K562 (cell line): ENCODE measurements around the gene C1R. TPM values are rescaled to one million over a fixed set of nuclear protein-coding genes. Genes with fewer than 3 reads are reported as not detected.

Experiments
- CUX1 ChIP-seq: fragments of 200-800 bp; sonication (Bioruptor generic); IDR thresholded peaks from 2 replicates; pipeline ENCODE4 v1.6.1; 2016; ENCODE audit warnings: missing genetic modification characterization, missing compliant biosample characterization
- E2F5 ChIP-seq: sonication (generic); formaldehyde crosslinking; IDR thresholded peaks from 2 replicates; pipeline ENCODE4 v1.8.0; 2022; ENCODE audit warnings: mild to moderate bottlenecking, missing genetic modification reagents
- SMAD2 ChIP-seq: fragments of 150-350 bp; IDR thresholded peaks from 2 replicates; pipeline ENCODE4 v1.6.1; 2014; ENCODE audit warnings: low read depth, mild to moderate bottlenecking, low read length
- SP2 ChIP-seq: IDR thresholded peaks from 2 replicates; pipeline ENCODE4 v1.6.1; 2011; ENCODE audit warnings: mild to moderate bottlenecking, low read depth, low read length, moderate library complexity; ENCODE audit not compliant: poor library complexity, severe bottlenecking; ENCODE audit errors: extremely low read depth
- VEZF1 ChIP-seq: fragments of 200-800 bp; sonication (Bioruptor generic); IDR thresholded peaks from 2 replicates; pipeline ENCODE4 v1.6.1; 2017; ENCODE audit warnings: missing genetic modification characterization, missing compliant biosample characterization
- ZNF280A ChIP-seq: fragments of 450-650 bp; IDR thresholded peaks from 2 replicates; pipeline ENCODE4 v1.6.1; 2018; ENCODE audit warnings: mild to moderate bottlenecking, low read depth; ENCODE audit not compliant: partially characterized antibody
- ZNF507 ChIP-seq: conservative IDR thresholded peaks from 2 replicates; pipeline ENCODE4 v1.6.1; 2017; ENCODE audit warnings: missing genetic modification characterization, missing compliant biosample characterization
- polyA plus RNA-seq, 8 experiments: library from polyadenylated mRNA; depleted of rRNA in 4 of 8; stranded (reverse) in 5 of 8; unstranded in 3 of 8; fragments of >200 nt; fragmentation: Nextera tagmentation in 2 of 8; fragmentation: Illumina TruSeq in 1 of 8; extraction: Ambion mirVana in 2 of 8; extraction: Trizol in 1 of 8; gene quantifications; 2 replicates each; pipeline versions ENCODE4 v1.2.1 to v1.2.3, GENCODE V29; 2011 to 2014; ENCODE audit warnings: inconsistent platforms in 1 of 8, missing spikeins in 1 of 8
- total RNA-seq, 7 experiments: library from RNA; depleted of rRNA in 6 of 7; stranded (reverse); fragments of >200 nt in 6 of 7; fragmentation: Illumina TruSeq in 2 of 7; extraction: Trizol in 2 of 7; gene quantifications; 2 replicates each; pipeline versions ENCODE4 v1.2.1 to v1.2.3, GENCODE V29; 2011 to 2021; ENCODE audit warnings: low replicate concordance in 1 of 7

The C1R gene
- total and polyA plus RNA-seq, 9 of the 15 experiments (the other 6 are each of a cell fraction or from before 2014, with no cell fraction given), result 0.07 to 1.0 (median 0.33) TPM; not detected in 1

GRCh38 chr12:7108003-7108795 lies 16.0 kb upstream of the C1R start (continued):
- TF ChIP-seq CUX1 (CRISPR knock-in tag) (no peak), SP2 (no peak), VEZF1 (CRISPR knock-in tag) (no peak), E2F5 (CRISPR knock-in tag) (no peak), SMAD2 (no peak), ZNF280A (no peak), ZNF507 (no peak)
